Measurements from ENCODE around the gene NME8.

Gene NME8

DNA sequence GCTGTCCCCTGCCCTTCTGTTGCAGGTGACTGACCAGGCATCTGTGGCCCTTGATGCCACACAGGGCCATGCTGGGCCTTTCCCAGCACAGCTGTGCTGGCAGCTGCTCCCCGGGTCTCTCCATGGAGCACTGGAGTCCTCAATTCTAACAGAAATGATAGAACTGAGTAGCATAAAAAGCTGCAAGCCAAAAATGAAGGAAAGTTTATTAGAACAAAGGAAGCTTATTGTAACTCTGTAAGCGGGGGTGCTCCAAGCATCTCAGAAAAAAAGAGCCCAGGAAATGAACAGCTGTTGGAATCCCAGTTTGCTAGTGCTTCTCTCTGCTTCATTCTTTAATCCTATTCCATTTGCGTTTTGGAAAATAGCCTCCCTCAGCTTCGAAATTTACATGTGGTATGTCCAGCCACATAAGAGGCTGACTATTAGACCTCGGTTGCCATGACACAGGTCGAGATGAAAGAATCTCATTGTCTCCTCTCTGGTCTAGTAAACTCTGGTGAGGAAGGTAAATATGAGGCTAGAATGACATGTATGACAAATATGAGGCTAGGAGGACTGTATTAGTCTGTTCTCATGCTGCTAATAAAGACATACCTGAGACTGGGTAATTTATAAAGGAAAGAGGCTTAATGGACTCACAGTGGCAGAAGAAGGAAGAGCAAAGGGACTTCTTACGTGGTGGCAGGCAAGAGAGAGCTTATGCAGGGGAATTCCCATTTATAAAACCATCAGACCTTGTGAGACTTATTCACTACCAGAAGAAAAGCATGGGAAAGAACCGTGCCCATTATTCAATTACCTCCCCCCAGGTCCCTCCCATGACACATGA is 95.7 kb downstream of the NME8 start:
- Histone ChIP-seq H3K36me3 (replicated peaks; ENCODE audit: insufficient read depth, low read length) (no peaks in the 10 kb centered on the region; the same call in 1 of the 2 replicates), H2AFZ (ENCODE audit: low read length) (no peak overlapping the region), H3K4me3 (ENCODE audit: low read length) (no peak overlapping the region), H3K4me2 (ENCODE audit: low read depth, low read length) (no peak overlapping the region), H3K27ac (ENCODE audit: low read length) (no peak overlapping the region), H3K79me2 (ENCODE audit: low read length) (peaks cover 28% of the 10 kb centered on the region), H3K9me3 (replicated peaks; ENCODE audit: insufficient read depth, low read length) (no peaks in the 10 kb centered on the region), H3K4me1 (ENCODE audit: low read length) (0 out of 2 replicates have a peak, but pooled peaks cover 2% of the 10 kb centered on the region), H4K20me1 (ENCODE audit: insufficient read depth, low read length) (no peaks in the 10 kb centered on the region), H3K9ac (ENCODE audit: low read length) (no peak overlapping the region), H3K9me2 (replicated peaks; ENCODE audit: insufficient read depth, low read length) (no peaks in the 10 kb centered on the region), H3K27me3 (replicated peaks; ENCODE audit: insufficient read depth, low read length) (no peaks in the 10 kb centered on the region), H3F3A (ENCODE audit: insufficient read depth, low read length) (no peaks in the 10 kb centered on the region)
- TF ChIP-seq, protein P1, sequence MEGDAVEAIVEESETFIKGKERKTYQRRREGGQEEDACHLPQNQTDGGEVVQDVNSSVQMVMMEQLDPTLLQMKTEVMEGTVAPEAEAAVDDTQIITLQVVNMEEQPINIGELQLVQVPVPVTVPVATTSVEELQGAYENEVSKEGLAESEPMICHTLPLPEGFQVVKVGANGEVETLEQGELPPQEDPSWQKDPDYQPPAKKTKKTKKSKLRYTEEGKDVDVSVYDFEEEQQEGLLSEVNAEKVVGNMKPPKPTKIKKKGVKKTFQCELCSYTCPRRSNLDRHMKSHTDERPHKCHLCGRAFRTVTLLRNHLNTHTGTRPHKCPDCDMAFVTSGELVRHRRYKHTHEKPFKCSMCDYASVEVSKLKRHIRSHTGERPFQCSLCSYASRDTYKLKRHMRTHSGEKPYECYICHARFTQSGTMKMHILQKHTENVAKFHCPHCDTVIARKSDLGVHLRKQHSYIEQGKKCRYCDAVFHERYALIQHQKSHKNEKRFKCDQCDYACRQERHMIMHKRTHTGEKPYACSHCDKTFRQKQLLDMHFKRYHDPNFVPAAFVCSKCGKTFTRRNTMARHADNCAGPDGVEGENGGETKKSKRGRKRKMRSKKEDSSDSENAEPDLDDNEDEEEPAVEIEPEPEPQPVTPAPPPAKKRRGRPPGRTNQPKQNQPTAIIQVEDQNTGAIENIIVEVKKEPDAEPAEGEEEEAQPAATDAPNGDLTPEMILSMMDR (IDR thresholded peaks at IDR 0.05; ENCODE audit: low read length): no peak
- TF ChIP-seq EZH2 (optimal IDR thresholded peaks at IDR 0.05; ENCODE audit: low read depth, low read length) (no peak), EZH2phosphoT487 (IDR thresholded peaks at IDR 0.05; ENCODE audit: low read length) (no peak)
- DNase-seq: no peak

DNA sequence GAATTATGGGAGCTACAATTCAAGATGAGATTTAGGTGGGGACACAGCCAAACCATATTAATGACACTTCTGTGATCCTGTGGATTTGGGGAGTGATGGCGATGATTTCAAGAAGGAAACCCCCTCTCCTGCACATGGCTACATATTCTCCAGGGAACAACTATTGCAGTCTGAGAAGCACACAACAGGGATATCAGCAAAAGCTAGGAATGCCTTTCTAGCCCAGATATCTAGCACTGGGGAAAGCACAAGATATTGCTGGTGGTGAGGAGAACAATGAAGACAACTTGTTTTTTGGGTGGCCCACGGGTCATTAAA is 96.3 kb downstream of the NME8 start:
- Histone ChIP-seq H3K4me1 (ENCODE audit: low read length) (0 out of 2 replicates have a peak, but pooled peaks cover 2% of the 10 kb centered on the region), H3K4me2 (ENCODE audit: low read depth, low read length) (no peak overlapping the region), H3K27ac (ENCODE audit: low read length) (no peak overlapping the region), H3F3A (ENCODE audit: insufficient read depth, low read length) (no peaks in the 10 kb centered on the region), H3K27me3 (replicated peaks; ENCODE audit: insufficient read depth, low read length) (no peaks in the 10 kb centered on the region), H3K36me3 (replicated peaks; ENCODE audit: insufficient read depth, low read length) (no peaks in the 10 kb centered on the region; the same call in 1 of the 2 replicates), H3K9me2 (replicated peaks; ENCODE audit: insufficient read depth, low read length) (no peaks in the 10 kb centered on the region), H2AFZ (ENCODE audit: low read length) (no peak overlapping the region), H3K9ac (ENCODE audit: low read length) (no peak overlapping the region), H3K9me3 (replicated peaks; ENCODE audit: insufficient read depth, low read length) (no peaks in the 10 kb centered on the region), H3K4me3 (ENCODE audit: low read length) (no peak overlapping the region), H4K20me1 (ENCODE audit: insufficient read depth, low read length) (no peaks in the 10 kb centered on the region), H3K79me2 (ENCODE audit: low read length) (peaks cover 28% of the 10 kb centered on the region)
- TF ChIP-seq EZH2phosphoT487 (IDR thresholded peaks at IDR 0.05; ENCODE audit: low read length) (no peak), EZH2 (optimal IDR thresholded peaks at IDR 0.05; ENCODE audit: low read depth, low read length) (no peak)
- TF ChIP-seq, protein P1 (IDR thresholded peaks at IDR 0.05; ENCODE audit: low read length): no peak
- DNase-seq: no peak

DNA sequence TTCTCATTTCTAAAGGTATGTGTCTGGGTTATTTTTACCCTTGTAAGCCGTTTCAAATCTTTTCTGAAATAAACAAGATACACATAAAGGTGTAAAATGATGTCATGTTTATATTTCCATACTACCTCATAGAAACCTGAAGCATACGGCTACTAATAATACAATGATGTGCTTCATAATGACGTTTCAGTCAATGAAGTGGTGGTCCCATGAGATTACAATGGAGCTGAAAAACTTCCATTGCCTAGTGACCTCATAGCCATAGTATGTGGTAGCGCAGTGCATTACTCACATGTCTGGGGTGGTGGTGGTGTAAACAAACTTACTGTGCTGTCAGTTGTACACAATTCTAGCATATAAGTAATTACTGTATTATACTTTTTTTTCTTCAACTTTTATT is 96.9 kb downstream of the NME8 start:
- H3K4me1 ChIP-seq (ENCODE audit: low read length): 0 out of 2 replicates have a peak, but pooled peaks cover 2% of the 10 kb centered on the region
- H3K9ac ChIP-seq (ENCODE audit: low read length): no peak overlapping the region
- H3K27ac ChIP-seq (ENCODE audit: low read length): no peak overlapping the region
- no peaks in the 10 kb centered on the region; the same call in 1 of the 2 replicates for H3K36me3 ChIP-seq (replicated peaks; ENCODE audit: insufficient read depth, low read length)
- no peaks in the 10 kb centered on the region for H3K27me3 ChIP-seq (replicated peaks; ENCODE audit: insufficient read depth, low read length)
- TF ChIP-seq EZH2 (optimal IDR thresholded peaks at IDR 0.05; ENCODE audit: low read depth, low read length): no peak
- TF ChIP-seq, protein P1 (IDR thresholded peaks at IDR 0.05; ENCODE audit: low read length): no peak
- TF ChIP-seq EZH2phosphoT487 (IDR thresholded peaks at IDR 0.05; ENCODE audit: low read length): no peak
- H3K9me2 ChIP-seq (replicated peaks; ENCODE audit: insufficient read depth, low read length): no peaks in the 10 kb centered on the region
- H4K20me1 ChIP-seq (ENCODE audit: insufficient read depth, low read length): no peaks in the 10 kb centered on the region
- no peak overlapping the region for H3K4me2 ChIP-seq (ENCODE audit: low read depth, low read length)
- no peak for DNase-seq
- H3F3A ChIP-seq (ENCODE audit: insufficient read depth, low read length): no peaks in the 10 kb centered on the region
- no peak overlapping the region for H2AFZ ChIP-seq (ENCODE audit: low read length)
- no peak overlapping the region for H3K4me3 ChIP-seq (ENCODE audit: low read length)
- peaks cover 28% of the 10 kb centered on the region for H3K79me2 ChIP-seq (ENCODE audit: low read length)
- H3K9me3 ChIP-seq (replicated peaks; ENCODE audit: insufficient read depth, low read length): no peaks in the 10 kb centered on the region
